T1000 (cell line): ENCODE measurements around the gene ZNF345.

Experiments
- DNase-seq: peaks from one replicate; lab custom pipeline; 2025; ENCODE audit warnings: mixed read lengths; lab: John Stamatoyannopoulos, UW

The ZNF345 gene

GRCh38 chr19:36916991-36917390 lies 66.3 kb downstream of the ZNF345 start:
- no peak for DNase-seq

GRCh38 chr19:36918090-36918489 lies 67.4 kb downstream of the ZNF345 start:
- no peak for DNase-seq
